ENCODE results near the gene GRAMD2B.

GRAMD2B gene

DNA sequence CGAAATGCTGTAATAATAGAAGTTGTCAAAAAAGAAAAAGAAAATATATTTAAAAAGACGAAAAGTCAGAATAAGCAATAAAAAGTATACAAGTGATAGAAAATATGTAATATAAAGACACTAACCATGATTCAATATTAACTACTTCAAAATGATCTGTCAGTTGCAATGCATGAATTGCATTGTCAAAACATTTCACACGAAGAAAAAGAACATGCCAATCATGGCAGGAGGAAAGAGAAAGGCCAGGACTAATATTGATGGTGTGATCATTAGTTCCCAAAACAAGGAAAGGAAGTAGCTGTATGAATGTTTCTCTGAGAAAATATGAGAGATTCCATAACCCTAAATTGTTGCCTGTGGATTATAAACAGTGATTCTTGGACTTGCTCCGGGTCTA, 7.4 kb upstream of the GRAMD2B start:
- Histone ChIP-seq H3K9me2 (ENCODE audit: low read depth, low read length) (no peaks in the 10 kb centered on the region), H3K4me3 (ENCODE audit: low read depth, low read length, poor library complexity, severe bottlenecking) (no peak overlapping the region)

DNA sequence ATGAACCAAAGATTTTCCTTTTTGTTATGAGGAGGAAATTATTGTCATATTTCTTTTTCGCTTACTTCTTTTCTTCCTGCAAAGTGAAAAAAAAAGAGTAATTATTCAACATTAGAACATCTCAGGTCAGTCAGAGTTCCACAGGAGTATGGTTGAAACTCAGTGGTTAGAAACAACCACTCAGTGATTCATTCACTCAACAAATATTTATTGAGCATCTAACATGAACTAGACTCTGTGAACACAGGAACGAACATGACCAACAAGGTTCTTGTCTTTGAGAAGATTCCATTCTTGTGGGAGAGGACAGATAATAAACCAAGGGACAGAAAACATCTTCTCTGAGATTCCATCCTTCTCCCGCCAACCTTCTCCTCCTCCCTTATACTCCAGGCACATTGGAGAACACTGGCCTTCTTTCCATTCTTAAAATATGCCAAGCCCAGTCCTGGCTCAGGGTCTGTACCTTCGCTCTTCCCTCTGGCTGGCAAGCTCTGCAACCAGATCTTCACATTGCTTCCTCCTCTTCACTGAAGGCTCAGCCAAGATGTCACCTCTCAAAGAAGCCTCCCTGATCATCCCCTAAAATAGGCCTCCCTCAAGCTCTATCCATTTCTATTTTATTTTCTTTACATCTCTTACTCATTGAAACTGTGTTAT, 6.8 kb upstream of the GRAMD2B start:
- Histone ChIP-seq H3K27ac (ENCODE audit: low read depth, low read length, poor library complexity, severe bottlenecking) (no peak overlapping the region), H3K4me2 (ENCODE audit: low read length) (no peak overlapping the region), H4K20me1 (ENCODE audit: insufficient read depth, low read length) (no peaks in the 10 kb centered on the region), H3F3A (ENCODE audit: insufficient read depth, low read length) (no peaks in the 10 kb centered on the region), H3K36me3 (ENCODE audit: insufficient read depth, low read length) (no peaks in the 10 kb centered on the region), H3K9ac (ENCODE audit: low read length) (no peak overlapping the region), H3K9me3 (ENCODE audit: low read length) (no peaks in the 10 kb centered on the region), H3K4me1 (ENCODE audit: insufficient read depth, low read length, severe bottlenecking) (no peaks in the 10 kb centered on the region), H3K4me3 (ENCODE audit: low read depth, low read length, poor library complexity, severe bottlenecking) (no peak overlapping the region), H3K27me3 (ENCODE audit: insufficient read depth, low read length) (no peaks in the 10 kb centered on the region), H3K9me2 (ENCODE audit: low read depth, low read length) (no peaks in the 10 kb centered on the region), H3K79me2 (ENCODE audit: insufficient read depth, low read length) (no peaks in the 10 kb centered on the region), H2AFZ (ENCODE audit: low read length) (no peak overlapping the region)
- TF ChIP-seq, protein P1, sequence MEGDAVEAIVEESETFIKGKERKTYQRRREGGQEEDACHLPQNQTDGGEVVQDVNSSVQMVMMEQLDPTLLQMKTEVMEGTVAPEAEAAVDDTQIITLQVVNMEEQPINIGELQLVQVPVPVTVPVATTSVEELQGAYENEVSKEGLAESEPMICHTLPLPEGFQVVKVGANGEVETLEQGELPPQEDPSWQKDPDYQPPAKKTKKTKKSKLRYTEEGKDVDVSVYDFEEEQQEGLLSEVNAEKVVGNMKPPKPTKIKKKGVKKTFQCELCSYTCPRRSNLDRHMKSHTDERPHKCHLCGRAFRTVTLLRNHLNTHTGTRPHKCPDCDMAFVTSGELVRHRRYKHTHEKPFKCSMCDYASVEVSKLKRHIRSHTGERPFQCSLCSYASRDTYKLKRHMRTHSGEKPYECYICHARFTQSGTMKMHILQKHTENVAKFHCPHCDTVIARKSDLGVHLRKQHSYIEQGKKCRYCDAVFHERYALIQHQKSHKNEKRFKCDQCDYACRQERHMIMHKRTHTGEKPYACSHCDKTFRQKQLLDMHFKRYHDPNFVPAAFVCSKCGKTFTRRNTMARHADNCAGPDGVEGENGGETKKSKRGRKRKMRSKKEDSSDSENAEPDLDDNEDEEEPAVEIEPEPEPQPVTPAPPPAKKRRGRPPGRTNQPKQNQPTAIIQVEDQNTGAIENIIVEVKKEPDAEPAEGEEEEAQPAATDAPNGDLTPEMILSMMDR (IDR thresholded peaks at IDR 0.05; ENCODE audit: low read length) = no peak
- TF ChIP-seq EZH2 (IDR thresholded peaks at IDR 0.05; ENCODE audit: borderline replicate concordance, low read length) = no peak

More for the DNA sequence above, 7.4 kb upstream of the GRAMD2B start:
- Histone ChIP-seq H3K9me3 (ENCODE audit: low read length) (no peaks in the 10 kb centered on the region), H3K4me2 (ENCODE audit: low read length) (no peak overlapping the region), H3K27me3 (ENCODE audit: insufficient read depth, low read length) (no peaks in the 10 kb centered on the region), H3K79me2 (ENCODE audit: insufficient read depth, low read length) (no peaks in the 10 kb centered on the region), H3K4me1 (ENCODE audit: insufficient read depth, low read length, severe bottlenecking) (no peaks in the 10 kb centered on the region), H4K20me1 (ENCODE audit: insufficient read depth, low read length) (no peaks in the 10 kb centered on the region), H3K27ac (ENCODE audit: low read depth, low read length, poor library complexity, severe bottlenecking) (no peak overlapping the region), H3K9ac (ENCODE audit: low read length) (no peak overlapping the region), H3K36me3 (ENCODE audit: insufficient read depth, low read length) (no peaks in the 10 kb centered on the region), H2AFZ (ENCODE audit: low read length) (no peak overlapping the region), H3F3A (ENCODE audit: insufficient read depth, low read length) (no peaks in the 10 kb centered on the region)
- TF ChIP-seq, protein P1 (IDR thresholded peaks at IDR 0.05; ENCODE audit: low read length) = no peak
- no peak for TF ChIP-seq EZH2 (IDR thresholded peaks at IDR 0.05; ENCODE audit: borderline replicate concordance, low read length)

DNA sequence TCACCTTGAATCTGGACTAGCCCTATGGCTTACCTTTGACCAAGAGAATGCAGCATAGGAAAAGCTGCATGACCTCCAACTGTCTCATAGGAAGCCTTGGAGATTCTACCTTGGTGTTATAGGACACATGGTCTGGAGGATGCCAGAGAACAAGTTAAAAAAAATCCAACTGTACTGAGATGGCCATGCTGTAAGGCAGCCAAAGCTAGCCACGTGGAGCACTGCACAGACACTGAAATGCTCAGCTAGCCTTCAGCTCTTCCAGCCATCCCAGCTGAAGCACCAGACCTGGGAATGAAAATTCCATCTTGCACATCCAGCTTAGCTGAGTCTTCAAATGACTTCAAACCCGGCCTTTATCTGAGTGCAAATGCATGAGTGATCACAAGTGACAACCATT, 6.0 kb upstream of the GRAMD2B start:
- no peaks in the 10 kb centered on the region for H3K4me1 ChIP-seq (ENCODE audit: insufficient read depth, low read length, severe bottlenecking)
- no peaks in the 10 kb centered on the region for H3F3A ChIP-seq (ENCODE audit: insufficient read depth, low read length)
- H3K27ac ChIP-seq (ENCODE audit: low read depth, low read length, poor library complexity, severe bottlenecking) = no peak overlapping the region
- H3K36me3 ChIP-seq (ENCODE audit: insufficient read depth, low read length) = no peaks in the 10 kb centered on the region
- H2AFZ ChIP-seq (ENCODE audit: low read length) = no peak overlapping the region
- no peaks in the 10 kb centered on the region for H3K79me2 ChIP-seq (ENCODE audit: insufficient read depth, low read length)
- H4K20me1 ChIP-seq (ENCODE audit: insufficient read depth, low read length) = no peaks in the 10 kb centered on the region
- no peaks in the 10 kb centered on the region for H3K9me2 ChIP-seq (ENCODE audit: low read depth, low read length)
- no peak overlapping the region for H3K4me3 ChIP-seq (ENCODE audit: low read depth, low read length, poor library complexity, severe bottlenecking)
- TF ChIP-seq, protein P1 (IDR thresholded peaks at IDR 0.05; ENCODE audit: low read length) = no peak
- TF ChIP-seq EZH2 (IDR thresholded peaks at IDR 0.05; ENCODE audit: borderline replicate concordance, low read length) = no peak
- H3K27me3 ChIP-seq (ENCODE audit: insufficient read depth, low read length) = no peaks in the 10 kb centered on the region
- no peak overlapping the region for H3K4me2 ChIP-seq (ENCODE audit: low read length)
- no peaks in the 10 kb centered on the region for H3K9me3 ChIP-seq (ENCODE audit: low read length)
- no peak overlapping the region for H3K9ac ChIP-seq (ENCODE audit: low read length)
